ENCODE data around the gene TRIM67.
A peak's percentile ranks its signal among the peaks of the same experiment; 100 is the strongest.
"Not testable (repeated sequence)": the region's sequence is repeated elsewhere in the genome, so short reads cannot be mapped to it uniquely, and the experiment has no call there.

TRIM67 gene

GRCh38 chr1:231203259-231204057, 41.6 kb downstream of the TRIM67 start:
- DNase-seq (ENCODE audit: low spot score): no peak

GRCh38 chr1:231206856-231207255, 45.0 kb downstream of the TRIM67 start:
- peak; percentile 12 for DNase-seq (ENCODE audit: low spot score)

- DNase-seq (ENCODE audit: low spot score): no peak
Measured at GRCh38 chr1:231207437-231207836, 45.6 kb downstream of the TRIM67 start.

GRCh38 chr1:231208980-231209379, 47.1 kb downstream of the TRIM67 start:
- no peak for DNase-seq (ENCODE audit: low spot score)

GRCh38 chr1:231209531-231209930, 47.7 kb downstream of the TRIM67 start:
- DNase-seq (ENCODE audit: low spot score): no peak

GRCh38 chr1:231210126-231210525, 48.3 kb downstream of the TRIM67 start:
- no peak for DNase-seq (ENCODE audit: low spot score)

- DNase-seq (ENCODE audit: low spot score): peak; percentile 83
Measured at GRCh38 chr1:231211005-231211857, 49.4 kb downstream of the TRIM67 start.

GRCh38 chr1:231212301-231212700, 50.4 kb downstream of the TRIM67 start:
- not testable (repeated sequence) for DNase-seq (ENCODE audit: low spot score)

- no peak for DNase-seq (ENCODE audit: low spot score)
Measured at GRCh38 chr1:231213831-231214573, 52.1 kb downstream of the TRIM67 start.

- DNase-seq (ENCODE audit: low spot score): no peak
Measured at GRCh38 chr1:231214918-231215680, 53.2 kb downstream of the TRIM67 start.

GRCh38 chr1:231215681-231216385, 54.0 kb downstream of the TRIM67 start:
- DNase-seq (ENCODE audit: low spot score): no peak

- no peak for DNase-seq (ENCODE audit: low spot score)
Measured at GRCh38 chr1:231216498-231216897, 54.6 kb downstream of the TRIM67 start.

GRCh38 chr1:231217056-231217455, 55.2 kb downstream of the TRIM67 start:
- no peak for DNase-seq (ENCODE audit: low spot score)

- DNase-seq (ENCODE audit: low spot score): no peak
Measured at GRCh38 chr1:231218078-231218477, 56.2 kb downstream of the TRIM67 start.

- no peak for DNase-seq (ENCODE audit: low spot score)
Measured at GRCh38 chr1:231219422-231220401, 57.9 kb downstream of the TRIM67 start.

GRCh38 chr1:231220801-231221200, 58.9 kb downstream of the TRIM67 start:
- DNase-seq (ENCODE audit: low spot score): no peak

- peak; percentile 74 for DNase-seq (ENCODE audit: low spot score)
Measured at GRCh38 chr1:231226156-231226555, 64.3 kb downstream of the TRIM67 start.

GRCh38 chr1:231231511-231231910, 69.7 kb downstream of the TRIM67 start:
- no peak for DNase-seq (ENCODE audit: low spot score)

GRCh38 chr1:231232870-231233734, 71.2 kb downstream of the TRIM67 start:
- no peak for DNase-seq (ENCODE audit: low spot score)

Measured in Ammon's horn (tissue), 1 donor.